ENCODE data around the gene CCNF.

- no peak for TF ChIP-seq PKNOX1 (IDR thresholded peaks at IDR 0.05)
- TF ChIP-seq CTCF (IDR thresholded peaks at IDR 0.05 in 2 of 3, conservative IDR thresholded peaks at IDR 0.05 in 1 of 3; ENCODE audit: control insufficient read depth in 2 of 3, extremely low read depth in 1 of 3, insufficient read depth in 1 of 3, low read depth in 3 of 3, low read length in 3 of 3), result no peak
- TF ChIP-seq CHD1 (IDR thresholded peaks at IDR 0.05; ENCODE audit: low read depth, low read length), result no peak
- TF ChIP-seq ZSCAN29 (IDR thresholded peaks at IDR 0.05), result no peak
- no peak for TF ChIP-seq MEF2A (IDR thresholded peaks at IDR 0.05; ENCODE audit: insufficient read depth, low read depth, low read length)
- no peak for TF ChIP-seq POLR2A (IDR thresholded peaks at IDR 0.05; ENCODE audit: low read depth, low read length)
- no peak for TF ChIP-seq ZBED1 (IDR thresholded peaks at IDR 0.05; ENCODE audit: borderline replicate concordance)
- no peak for TF ChIP-seq TBL1XR1 (IDR thresholded peaks at IDR 0.05; ENCODE audit: low read depth, low read length)
- TF ChIP-seq FOS (IDR thresholded peaks at IDR 0.05; ENCODE audit: borderline replicate concordance, extremely low read depth, insufficient read length), result no peak
- TF ChIP-seq YY1 (IDR thresholded peaks at IDR 0.05; ENCODE audit: low read depth, low read length), result no peak
- no peak for TF ChIP-seq CEBPB (IDR thresholded peaks at IDR 0.05; ENCODE audit: borderline replicate concordance in 1 of 2, low read depth in 2 of 2, low read length in 2 of 2)
- TF ChIP-seq BRCA1 (IDR thresholded peaks at IDR 0.05; ENCODE audit: low read depth, low read length), result no peak
- TF ChIP-seq BACH1 (IDR thresholded peaks at IDR 0.05; ENCODE audit: borderline replicate concordance), result no peak
Observed at GRCh38 chr16:2420035-2420434, 9.2 kb upstream of the CCNF start.
